Bronchial epithelial cell (primary cell): ENCODE results near the gene MED26. TPM values are rescaled to one million over a fixed set of nuclear protein-coding genes. Genes with fewer than 3 reads are reported as not detected.
"Not testable (repeated sequence)": the region's sequence is repeated elsewhere in the genome, so short reads cannot be mapped to it uniquely, and the experiment has no call there.

Experiments
- DNase-seq: peaks from one replicate; pipeline ENCODE4 v3.0.0-alpha.2; 2010; ENCODE audit warnings: low read depth
- FAIRE-seq: peaks from 2 replicates; lab custom pipeline; 2011; peaks lifted over from hg19 to GRCh38; lab: Jason Lieb, UNC
- H3K27me3 ChIP-seq: 2 replicates; pipeline ENCODE4 v1.5.1; 2011; ENCODE audit warnings: low read length; ENCODE audit not compliant: control insufficient read depth, insufficient read depth
- H3K36me3 ChIP-seq: 2 replicates; pipeline ENCODE4 v1.5.1; 2011; ENCODE audit warnings: low read length; ENCODE audit not compliant: control insufficient read depth, insufficient read depth
- H3K4me3 ChIP-seq: 2 replicates; pipeline ENCODE4 v1.5.1; 2011; ENCODE audit warnings: mild to moderate bottlenecking, low read depth, low read length, control low read depth
- total RNA-seq: library from RNA; depleted of rRNA; stranded (reverse); fragments of >200 nt; gene quantifications from 2 replicates; pipeline ENCODE4 v1.2.1, GENCODE V29; 2014
- TF ChIP-seq, protein P1 (sequence below): IDR thresholded peaks from 2 replicates; pipeline ENCODE4 v1.5.1; 2011; ENCODE audit warnings: mild to moderate bottlenecking, moderate library complexity, low read length, control low read depth, inconsistent platforms; ENCODE audit not compliant: insufficient read depth, severe bottlenecking

MED26 gene
- total RNA-seq, 1 donor from 2014 or later: 2.9 TPM

- TF ChIP-seq, protein P1, sequence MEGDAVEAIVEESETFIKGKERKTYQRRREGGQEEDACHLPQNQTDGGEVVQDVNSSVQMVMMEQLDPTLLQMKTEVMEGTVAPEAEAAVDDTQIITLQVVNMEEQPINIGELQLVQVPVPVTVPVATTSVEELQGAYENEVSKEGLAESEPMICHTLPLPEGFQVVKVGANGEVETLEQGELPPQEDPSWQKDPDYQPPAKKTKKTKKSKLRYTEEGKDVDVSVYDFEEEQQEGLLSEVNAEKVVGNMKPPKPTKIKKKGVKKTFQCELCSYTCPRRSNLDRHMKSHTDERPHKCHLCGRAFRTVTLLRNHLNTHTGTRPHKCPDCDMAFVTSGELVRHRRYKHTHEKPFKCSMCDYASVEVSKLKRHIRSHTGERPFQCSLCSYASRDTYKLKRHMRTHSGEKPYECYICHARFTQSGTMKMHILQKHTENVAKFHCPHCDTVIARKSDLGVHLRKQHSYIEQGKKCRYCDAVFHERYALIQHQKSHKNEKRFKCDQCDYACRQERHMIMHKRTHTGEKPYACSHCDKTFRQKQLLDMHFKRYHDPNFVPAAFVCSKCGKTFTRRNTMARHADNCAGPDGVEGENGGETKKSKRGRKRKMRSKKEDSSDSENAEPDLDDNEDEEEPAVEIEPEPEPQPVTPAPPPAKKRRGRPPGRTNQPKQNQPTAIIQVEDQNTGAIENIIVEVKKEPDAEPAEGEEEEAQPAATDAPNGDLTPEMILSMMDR: no peak
- no peak for DNase-seq
- Histone ChIP-seq H3K36me3 (peaks cover 33% of the 10 kb centered on the region), H3K4me3 (no peak overlapping the region), H3K27me3 (no peaks in the 10 kb centered on the region)
- no peak for FAIRE-seq
These were observed 61.8 kb downstream of the MED26 start for GRCh38 chr19:16566161-16566560.

DNA sequence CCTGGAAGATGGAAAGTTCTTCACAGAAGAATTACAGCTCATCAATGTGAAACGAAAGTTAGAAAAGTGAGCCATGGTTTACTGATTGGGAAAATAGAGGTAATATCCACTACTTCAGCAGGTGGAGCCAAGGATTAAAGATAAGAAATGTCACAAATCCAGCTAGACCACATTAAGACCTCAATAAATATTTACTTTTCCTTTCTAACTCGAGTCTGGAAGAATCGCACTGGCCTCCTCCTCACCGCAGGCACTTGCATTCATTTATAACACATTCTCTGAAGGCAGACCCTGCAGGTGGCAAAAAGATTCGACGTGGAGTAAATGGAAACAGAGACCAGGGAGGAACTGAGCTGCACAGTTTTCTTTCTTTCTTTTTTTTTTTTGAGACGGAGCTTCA lies 63.2 kb downstream of the MED26 start:
- no peaks in the 10 kb centered on the region for H3K27me3 ChIP-seq
- FAIRE-seq: no peak
- H3K4me3 ChIP-seq: no peak overlapping the region
- TF ChIP-seq, protein P1: no peak
- H3K36me3 ChIP-seq: peaks cover 32% of the 10 kb centered on the region
- no peak for DNase-seq

DNA sequence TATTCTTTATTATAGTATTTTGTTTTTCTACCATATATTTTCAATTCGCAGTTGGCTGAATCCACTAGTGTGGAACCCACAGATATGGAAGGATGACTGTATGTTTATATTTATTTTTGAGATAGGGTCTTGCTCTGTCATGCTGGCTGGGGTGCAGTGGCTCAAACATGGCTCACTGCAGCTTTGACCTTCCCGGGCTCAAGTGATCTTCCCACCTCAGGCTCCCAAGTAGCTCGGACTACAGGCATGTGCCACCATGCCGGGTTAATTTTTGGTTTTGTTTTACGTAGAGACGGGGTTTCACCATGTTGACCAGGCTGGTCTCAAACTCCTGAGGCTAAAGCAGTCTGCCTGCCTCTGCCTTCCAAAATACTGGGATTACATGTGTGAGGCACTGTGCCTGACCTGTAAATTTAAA lies 65.4 kb downstream of the MED26 start:
- Histone ChIP-seq H3K27me3 (no peaks in the 10 kb centered on the region), H3K36me3 (peaks cover 26% of the 10 kb centered on the region), H3K4me3 (no peak overlapping the region)
- DNase-seq (no peak), FAIRE-seq (no peak)
- TF ChIP-seq, protein P1: no peak

DNA sequence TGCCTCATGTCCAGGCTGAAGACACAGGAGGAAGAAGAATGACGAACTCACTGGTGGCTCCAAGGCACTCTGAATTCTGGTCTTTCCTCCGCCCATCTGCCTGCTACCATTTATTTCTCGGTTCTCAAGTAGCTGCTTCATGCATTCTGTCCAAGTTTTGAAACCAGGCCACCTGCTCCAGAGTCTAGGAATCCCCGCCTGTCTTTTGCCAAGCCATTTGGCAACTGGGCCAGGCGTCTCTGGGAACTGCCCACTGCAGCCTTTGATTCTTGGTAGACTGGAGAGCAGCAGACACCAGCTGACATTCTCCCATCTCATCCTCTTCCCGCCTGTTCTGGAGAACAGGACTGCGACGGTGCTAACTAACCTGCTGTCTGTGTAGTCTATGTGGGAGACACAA lies 66.6 kb downstream of the MED26 start:
- TF ChIP-seq, protein P1: no peak
- Histone ChIP-seq H3K4me3 (no peak overlapping the region), H3K36me3 (peaks cover 27% of the 10 kb centered on the region), H3K27me3 (no peaks in the 10 kb centered on the region)
- FAIRE-seq (no peak), DNase-seq (no peak)

DNA sequence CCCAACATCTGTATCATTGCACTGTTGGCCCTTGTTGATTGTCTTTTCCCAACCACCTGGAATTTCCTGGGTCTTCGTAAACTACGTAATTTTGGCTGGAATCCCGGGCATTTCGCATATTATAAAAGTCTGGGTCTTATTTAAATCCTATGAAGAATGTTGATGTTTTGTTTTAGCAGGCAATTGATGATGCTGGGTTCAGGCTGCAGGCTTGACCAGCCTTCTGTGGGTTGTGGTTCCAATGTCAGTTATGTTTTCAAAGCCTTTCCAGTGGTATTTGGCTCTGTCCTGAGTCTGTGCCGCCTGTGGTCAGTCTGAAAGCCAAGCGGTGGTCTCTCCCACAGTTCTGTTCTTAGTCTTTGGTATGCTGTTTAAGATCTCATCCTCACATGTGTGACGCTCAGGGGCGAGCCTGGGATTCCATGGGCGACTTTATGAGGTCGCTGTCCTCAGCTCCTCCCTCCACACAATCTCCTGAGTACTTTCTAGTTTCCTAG lies 68.2 kb downstream of the MED26 start:
- Histone ChIP-seq H3K27me3 (no peaks in the 10 kb centered on the region), H3K36me3 (peaks cover 28% of the 10 kb centered on the region), H3K4me3 (no peak overlapping the region)
- TF ChIP-seq, protein P1: no peak
- FAIRE-seq (no peak), DNase-seq (no peak)

- H3K36me3 ChIP-seq: peaks cover 26% of the 10 kb centered on the region
- H3K4me3 ChIP-seq: no peak overlapping the region
- no peaks in the 10 kb centered on the region for H3K27me3 ChIP-seq
- DNase-seq (no peak), FAIRE-seq (no peak)
- TF ChIP-seq, protein P1: no peak
These were observed 73.2 kb downstream of the MED26 start for GRCh38 chr19:16554776-16555175.

DNA sequence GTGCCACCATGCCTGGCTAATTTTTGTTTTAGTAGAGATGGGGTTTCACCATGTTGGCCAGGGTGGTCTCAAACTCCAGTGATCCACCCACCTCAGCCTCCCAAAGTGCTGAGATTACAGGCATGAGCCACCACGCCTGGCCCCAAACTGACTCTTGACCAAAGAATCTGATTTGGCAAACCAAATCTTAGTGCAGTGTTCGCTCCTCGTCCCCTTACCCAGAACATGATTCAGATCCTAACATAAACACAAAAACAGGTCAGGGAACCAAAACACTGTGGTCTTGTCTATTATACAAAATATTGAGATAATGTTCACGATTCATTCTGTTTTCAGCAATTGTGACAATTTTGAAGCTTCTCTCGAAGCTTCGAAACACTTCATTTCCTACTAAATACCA lies 76.1 kb downstream of the MED26 start:
- not testable (repeated sequence) for H3K4me3 ChIP-seq, DNase-seq, H3K27me3 ChIP-seq, FAIRE-seq
- H3K36me3 ChIP-seq: peaks cover 23% of the 10 kb centered on the region
